ENCODE results near the gene POC1A. TPM values are rescaled to one million over a fixed set of nuclear protein-coding genes. Genes with fewer than 3 reads are reported as not detected.

The POC1A gene
- total and polyA plus RNA-seq, 2 of the 4 experiments (the other 2 are of a cell fraction): 10.6 to 11.5 TPM

DNA sequence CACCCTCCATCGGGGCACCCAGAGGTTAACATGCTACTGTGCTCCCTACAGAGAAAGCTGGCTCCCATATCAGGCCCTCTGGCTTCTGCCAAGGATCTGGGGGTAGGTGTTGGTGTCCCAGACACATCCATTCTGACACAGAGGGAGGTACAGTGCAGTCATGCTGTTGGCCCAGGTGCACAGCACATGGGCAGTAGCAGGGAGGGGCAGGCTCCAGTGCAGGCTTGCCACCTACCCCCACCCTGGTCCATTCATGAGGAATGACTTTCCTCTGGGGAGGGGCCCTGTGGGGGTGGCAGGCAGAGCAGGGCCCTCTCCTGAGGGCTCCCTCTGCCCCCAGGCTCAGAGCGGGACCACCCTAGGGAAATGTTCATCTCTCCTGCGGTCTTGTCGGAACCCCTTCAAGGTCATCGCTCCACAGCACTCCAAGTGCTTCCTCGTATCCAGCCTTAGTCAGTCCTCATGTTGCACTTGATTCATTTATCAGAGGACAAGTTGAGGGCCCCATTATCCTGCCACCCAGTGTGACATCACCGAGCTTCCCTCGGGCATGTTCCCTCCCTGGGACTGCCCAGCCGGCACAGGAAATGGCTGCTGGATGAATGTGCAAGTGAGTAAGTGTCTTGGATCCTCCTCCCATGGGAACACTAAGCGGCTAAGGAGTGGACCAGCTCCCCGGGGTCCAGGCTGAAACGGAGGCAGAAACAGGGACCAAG, 107.9 kb downstream of the POC1A start:
- dilution Hi-C loops (cut with HindIII; ENCODE audit: low sequenced_read_pairs, unreplicated experiment): no loop called here
- peak overlapping the region; percentile 84 for H2AFZ ChIP-seq (replicated peaks; ENCODE audit: low read length, poor library complexity)
- TF ChIP-seq RFX5 (IDR thresholded peaks at IDR 0.05; ENCODE audit: low read depth, low read length): no peak
- TF ChIP-seq MAZ (IDR thresholded peaks at IDR 0.05; ENCODE audit: borderline replicate concordance, low read depth, low read length): peak; percentile 82
- TF ChIP-seq POLR2A (IDR thresholded peaks at IDR 0.05; ENCODE audit: low read depth, low read length): no peak
- TF ChIP-seq, protein P1, sequence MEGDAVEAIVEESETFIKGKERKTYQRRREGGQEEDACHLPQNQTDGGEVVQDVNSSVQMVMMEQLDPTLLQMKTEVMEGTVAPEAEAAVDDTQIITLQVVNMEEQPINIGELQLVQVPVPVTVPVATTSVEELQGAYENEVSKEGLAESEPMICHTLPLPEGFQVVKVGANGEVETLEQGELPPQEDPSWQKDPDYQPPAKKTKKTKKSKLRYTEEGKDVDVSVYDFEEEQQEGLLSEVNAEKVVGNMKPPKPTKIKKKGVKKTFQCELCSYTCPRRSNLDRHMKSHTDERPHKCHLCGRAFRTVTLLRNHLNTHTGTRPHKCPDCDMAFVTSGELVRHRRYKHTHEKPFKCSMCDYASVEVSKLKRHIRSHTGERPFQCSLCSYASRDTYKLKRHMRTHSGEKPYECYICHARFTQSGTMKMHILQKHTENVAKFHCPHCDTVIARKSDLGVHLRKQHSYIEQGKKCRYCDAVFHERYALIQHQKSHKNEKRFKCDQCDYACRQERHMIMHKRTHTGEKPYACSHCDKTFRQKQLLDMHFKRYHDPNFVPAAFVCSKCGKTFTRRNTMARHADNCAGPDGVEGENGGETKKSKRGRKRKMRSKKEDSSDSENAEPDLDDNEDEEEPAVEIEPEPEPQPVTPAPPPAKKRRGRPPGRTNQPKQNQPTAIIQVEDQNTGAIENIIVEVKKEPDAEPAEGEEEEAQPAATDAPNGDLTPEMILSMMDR (conservative IDR thresholded peaks at IDR 0.05; ENCODE audit: low read depth, low read length): no peak
- peak; percentile 97 for TF ChIP-seq FOS (IDR thresholded peaks at IDR 0.05; ENCODE audit: low read depth, low read length)
- TF ChIP-seq MXI1 (IDR thresholded peaks at IDR 0.05; ENCODE audit: borderline replicate concordance, low read depth, low read length): peak; percentile 25; the same call in 1 of the 2 replicates
- TF ChIP-seq, protein P2, sequence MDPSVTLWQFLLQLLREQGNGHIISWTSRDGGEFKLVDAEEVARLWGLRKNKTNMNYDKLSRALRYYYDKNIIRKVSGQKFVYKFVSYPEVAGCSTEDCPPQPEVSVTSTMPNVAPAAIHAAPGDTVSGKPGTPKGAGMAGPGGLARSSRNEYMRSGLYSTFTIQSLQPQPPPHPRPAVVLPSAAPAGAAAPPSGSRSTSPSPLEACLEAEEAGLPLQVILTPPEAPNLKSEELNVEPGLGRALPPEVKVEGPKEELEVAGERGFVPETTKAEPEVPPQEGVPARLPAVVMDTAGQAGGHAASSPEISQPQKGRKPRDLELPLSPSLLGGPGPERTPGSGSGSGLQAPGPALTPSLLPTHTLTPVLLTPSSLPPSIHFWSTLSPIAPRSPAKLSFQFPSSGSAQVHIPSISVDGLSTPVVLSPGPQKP (IDR thresholded peaks at IDR 0.05; ENCODE audit: borderline replicate concordance, low read depth, low read length): no peak
- TF ChIP-seq RCOR1 (IDR thresholded peaks at IDR 0.05; ENCODE audit: insufficient replicate concordance, low read length): peak; percentile 94
- TF ChIP-seq CHD1 (IDR thresholded peaks at IDR 0.05; ENCODE audit: low read depth, low read length): no peak
- TF ChIP-seq NFE2L2 (IDR thresholded peaks at IDR 0.05; ENCODE audit: low read depth, low read length): peak; percentile 8; the same call in 1 of the 2 replicates
- TF ChIP-seq CEBPB (IDR thresholded peaks at IDR 0.05; ENCODE audit: low read depth, low read length): peak; percentile 61
- TF ChIP-seq BHLHE40 (IDR thresholded peaks at IDR 0.05; ENCODE audit: low read depth, low read length): peak; percentile 37; the same call in 1 of the 2 replicates
- 0 out of 2 replicates have a peak, but pooled peaks have one; percentile 7 for TF ChIP-seq MAFK (IDR thresholded peaks at IDR 0.05; ENCODE audit: low read depth, low read length)
- TF ChIP-seq, protein P3, sequence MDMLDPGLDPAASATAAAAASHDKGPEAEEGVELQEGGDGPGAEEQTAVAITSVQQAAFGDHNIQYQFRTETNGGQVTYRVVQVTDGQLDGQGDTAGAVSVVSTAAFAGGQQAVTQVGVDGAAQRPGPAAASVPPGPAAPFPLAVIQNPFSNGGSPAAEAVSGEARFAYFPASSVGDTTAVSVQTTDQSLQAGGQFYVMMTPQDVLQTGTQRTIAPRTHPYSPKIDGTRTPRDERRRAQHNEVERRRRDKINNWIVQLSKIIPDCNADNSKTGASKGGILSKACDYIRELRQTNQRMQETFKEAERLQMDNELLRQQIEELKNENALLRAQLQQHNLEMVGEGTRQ (IDR thresholded peaks at IDR 0.05; ENCODE audit: low read depth, low read length): no peak

More for the DNA sequence above, 107.9 kb downstream of the POC1A start:
- peak overlapping the region; percentile 77 for H2BK15ac ChIP-seq (ENCODE audit: low read depth, low read length)
- peaks cover 32% of the 10 kb centered on the region for H3K9me1 ChIP-seq (ENCODE audit: insufficient read depth, low read length)
- no peaks in the 10 kb centered on the region for H3K27me3 ChIP-seq (ENCODE audit: control insufficient read depth, insufficient read depth, low read length)
- peaks cover 36% of the 10 kb centered on the region for H3K4me1 ChIP-seq (ENCODE audit: control insufficient read depth, insufficient read depth, low read length)
- no peaks in the 10 kb centered on the region for H4K20me1 ChIP-seq (ENCODE audit: insufficient read depth, low read length)
- H3K23ac ChIP-seq (ENCODE audit: low read depth, low read length): peak overlapping the region; percentile 88
- peak overlapping the region; percentile 99 for H4K91ac ChIP-seq (ENCODE audit: insufficient read depth, low read depth, low read length)
- peak overlapping the region; percentile 63 for H3K9ac ChIP-seq (ENCODE audit: low read depth, low read length)
- peak overlapping the region; percentile 95 for H2BK5ac ChIP-seq (ENCODE audit: low read depth, low read length, poor library complexity, severe bottlenecking)
- no peak overlapping the region for H3K4me3 ChIP-seq (ENCODE audit: insufficient read depth, low read depth, low read length)
- peak overlapping the region; percentile 99 for H2AK5ac ChIP-seq (ENCODE audit: low read depth, low read length)
- H3K4ac ChIP-seq (ENCODE audit: low read depth, low read length): peak overlapping the region; percentile 98
- H4K5ac ChIP-seq (ENCODE audit: low read depth, low read length): peak overlapping the region; percentile 57
- peak overlapping the region; percentile 97 for H3K14ac ChIP-seq (replicated peaks; ENCODE audit: low read depth, low read length)
- in situ Hi-C loops (cut with MboI; ENCODE audit: low sequenced_read_pairs): loop anchor here (5.0 kb wide), 1 partner anchor 34 kb away; no protein-coding TSS in a partner anchor
- peaks cover 11 to 46% of the 10 kb centered on the region in 2 experiments for H3K79me1 ChIP-seq (ENCODE audit: low read depth in 1 of 2, low read length in 2 of 2)
- peak overlapping the region; percentile 76 to 96 for H4K8ac ChIP-seq (ENCODE audit: low read depth in 2 of 2, low read length in 2 of 2)
- peak overlapping the region; percentile 97 for H2AK9ac ChIP-seq (replicated peaks; ENCODE audit: low read depth, low read length, poor library complexity)
- ATAC-seq (ENCODE audit: low read depth): peak; percentile 91
- H3K9me3 ChIP-seq (ENCODE audit: control insufficient read depth, insufficient read depth, low read length): no peaks in the 10 kb centered on the region
- POLR2A ChIA-PET (ENCODE audit: unreplicated experiment): no interaction called here
- H3K4me2 ChIP-seq (ENCODE audit: low read depth, low read length): peak overlapping the region; percentile 24
- WGBS, 2 experiments (ENCODE audit: extremely low coverage in 2 of 2, insufficient read length in 1 of 2): 33% methylated on average over 4 of the region's 12 CpGs; no CpG with 5 or more reads in 1 of the 2 experiments
- peak overlapping the region; percentile 99 for H2BK120ac ChIP-seq (ENCODE audit: low read depth, low read length)
- H3K36me3 ChIP-seq (ENCODE audit: control insufficient read depth, insufficient read depth, low read length): peaks cover 17% of the 10 kb centered on the region
- peak overlapping the region; percentile 89 for H3K27ac ChIP-seq (ENCODE audit: insufficient read depth, low read length)
- peak; percentile 98 for DNase-seq
- no TSS peak for BruUV-seq (replicated peaks)
- intact Hi-C loops (cut with micrococcal nuclease): loop anchor here (2.0 kb wide), 1 partner anchor 104 kb away; the partner anchor contains the start of gene PARP3
- CTCF ChIA-PET: interaction anchor here (1.5 kb wide), 1 partner anchor 9 kb away, joined by 4 read pairs; no protein-coding TSS in a partner anchor
- H2BK20ac ChIP-seq (ENCODE audit: low read depth, low read length): peak overlapping the region; percentile 97
- peak overlapping the region; percentile 92 for H3K56ac ChIP-seq (ENCODE audit: extremely low read depth, insufficient read depth, low read length)
- H3K18ac ChIP-seq (ENCODE audit: low read depth, low read length): peak overlapping the region; percentile 75

Measured in IMR-90 (cell line).